Naive thymus-derived CD8-positive, alpha-beta T cell (primary cell): ENCODE measurements around the gene LRRC4B. TPM values are rescaled to one million over a fixed set of nuclear protein-coding genes. Genes with fewer than 3 reads are reported as not detected.

ENCODE experiments used
- ATAC-seq, 2 donors: fragments of 150-1000 bp; cut with Tn5 transposase in 1 of 2; sonication (Bioruptor Pico), chemical (Tn5 transposase) in 1 of 2; 1 replicate in 1 of 2; 2 replicates in 1 of 2; pipeline ENCODE4 v1.10.0; 2021; ENCODE audit warnings: mild to moderate bottlenecking in 2 of 2, moderate library complexity in 2 of 2
- POLR2A ChIA-PET: fragments of 350-600 bp; sonication (Branson Sonifier 250); formaldehyde crosslinking; loops from one replicate; lab custom pipeline; 2021; ENCODE audit warnings: antibody characterized with exemption; lab: Charles Lee
- DNase-seq, 10 donors: peaks; one replicate each; pipeline versions ENCODE4 v3.0.0 to v3.0.0-alpha.2; 2020 to 2022
- H3K27ac Mint-ChIP-seq, 10 donors: one replicate each; pipeline ENCODE4 v1.8.0; 2020 to 2022; ENCODE audit warnings: mild to moderate bottlenecking in 10 of 10, mixed read lengths in 10 of 10, moderate library complexity in 4 of 10, inconsistent platforms in 1 of 10
- H3K27me3 Mint-ChIP-seq, 5 donors: one replicate each; pipeline ENCODE4 v1.8.0; 2021 to 2022; ENCODE audit warnings: mixed read lengths in 5 of 5
- H3K36me3 Mint-ChIP-seq, 3 donors: one replicate each; pipeline ENCODE4 v1.8.0; 2020 to 2022; ENCODE audit warnings: mixed read lengths in 3 of 3, mild to moderate bottlenecking in 2 of 3, inconsistent platforms in 1 of 3
- H3K4me1 Mint-ChIP-seq, 4 donors: one replicate each; pipeline ENCODE4 v1.8.0; 2021 to 2022; ENCODE audit warnings: mixed read lengths in 4 of 4
- H3K4me3 Mint-ChIP-seq, 10 donors: one replicate each; pipeline ENCODE4 v1.8.0; 2020 to 2022; ENCODE audit warnings: mild to moderate bottlenecking in 10 of 10, mixed read lengths in 10 of 10, moderate library complexity in 6 of 10, inconsistent platforms in 1 of 10
- H3K9me3 Mint-ChIP-seq, 9 donors: one replicate each; pipeline ENCODE4 v1.8.0; 2020 to 2022; ENCODE audit warnings: mixed read lengths in 9 of 9, mild to moderate bottlenecking in 3 of 9, inconsistent platforms in 1 of 9, moderate library complexity in 1 of 9
- polyA plus RNA-seq, 3 donors: library from polyadenylated mRNA; unstranded; fragments of 300-500 nt; fragmentation: Illumina TruSeq; gene quantifications; one replicate each; pipeline ENCODE4 v1.2.3, GENCODE V29; 2021
- total RNA-seq, 8 experiments: library from RNA in 2 of 8; stranded (reverse) in 2 of 8; gene quantifications; one replicate each; pipeline ENCODE4 v1.2.3 and lab custom pipeline; 2021 to 2026

LRRC4B gene
- total and polyA plus RNA-seq, 5 experiments from 2014 or later, result not detected

GRCh38 chr19:50512999-50513745, 55.1 kb downstream of the LRRC4B start:
- peak overlapping the region in 6 of 10 donors; percentile 18 to 60 (median 48) for H3K4me3 Mint-ChIP-seq
- ATAC-seq, result no peak
- POLR2A ChIA-PET, result interaction anchor here (0.6 to 1.4 kb wide), 2 partner anchors 36 to 155 kb away, joined by 3 read pairs; no protein-coding TSS in a partner anchor
- peak in 1 of 10 donors; percentile 58 for DNase-seq
- H3K27ac Mint-ChIP-seq, result peak overlapping the region in 6 of 10 donors; percentile 20 to 84 (median 70)
- H3K27me3 Mint-ChIP-seq, result peaks cover 0 to 18% (median 9%) of the 10 kb centered on the region in 5 donors
- H3K4me1 Mint-ChIP-seq, result peaks cover 19 to 20% (median 19%) of the 10 kb centered on the region in 4 donors
- H3K9me3 Mint-ChIP-seq, result no peaks in the 10 kb centered on the region
- peaks cover 0 to 2% (median 0%) of the 10 kb centered on the region in 3 donors for H3K36me3 Mint-ChIP-seq

- peaks cover 0 to 18% (median 9%) of the 10 kb centered on the region in 5 donors for H3K27me3 Mint-ChIP-seq
- ATAC-seq (no peak), DNase-seq (peak in 1 of 10 donors; percentile 64)
- H3K27ac Mint-ChIP-seq, result peak overlapping the region in 6 of 10 donors; percentile 20 to 99 (median 90)
- H3K9me3 Mint-ChIP-seq, result no peaks in the 10 kb centered on the region
- peaks cover 0 to 2% (median 0%) of the 10 kb centered on the region in 3 donors for H3K36me3 Mint-ChIP-seq
- peak overlapping the region in 3 of 10 donors; percentile 11 to 96 (median 76) for H3K4me3 Mint-ChIP-seq
- H3K4me1 Mint-ChIP-seq, result peaks cover 19 to 22% (median 19%) of the 10 kb centered on the region in 4 donors
- POLR2A ChIA-PET, result interaction anchor here (0.5 to 2.5 kb wide), 7 partner anchors 35 to 1548 kb away, joined by 3 to 16 read pairs (median 3); no protein-coding TSS in a partner anchor
These were observed 55.9 kb downstream of the LRRC4B start for GRCh38 chr19:50512112-50512998.

- POLR2A ChIA-PET, result interaction anchor here (0.5 to 2.5 kb wide), 17 partner anchors 14 to 1547 kb away, joined by 3 to 16 read pairs (median 4); partner anchors contain the start of genes AKT1S1, EMC10, GARIN5A and NR1H2
- Mint-ChIP-seq H3K9me3 (no peaks in the 10 kb centered on the region), H3K27ac (peak within 1 kb of the TSS; percentile 89 to 100 (median 99)), H3K27me3 (peaks cover 0 to 18% (median 9%) of the 10 kb centered on the region in 5 donors), H3K36me3 (peaks cover 0 to 2% (median 0%) of the 10 kb centered on the region in 3 donors), H3K4me3 (peak within 1 kb of the TSS; percentile 76 to 98 (median 94)), H3K4me1 (peaks cover 19 to 25% (median 19%) of the 10 kb centered on the region in 4 donors)
- ATAC-seq (peak; percentile 88 to 93), DNase-seq (peak; percentile 89 to 99 (median 96))
These were observed 57.0 kb downstream of the LRRC4B start, which contains the start of gene JOSD2 for GRCh38 chr19:50511069-50511822. Gene JOSD2, minus strand, starts transcription at chr19:50511191. Its CDS starts 760 bp downstream, at chr19:50510431.

GRCh38 chr19:50510700-50511068, 57.6 kb downstream of the LRRC4B start:
- DNase-seq (peak in 1 of 10 donors; percentile 68), ATAC-seq (peak; percentile 29 to 31)
- H3K36me3 Mint-ChIP-seq, result peaks cover 0 to 2% (median 0%) of the 10 kb centered on the region in 3 donors
- peak overlapping the region; percentile 89 to 100 (median 99) for H3K27ac Mint-ChIP-seq
- no peaks in the 10 kb centered on the region for H3K9me3 Mint-ChIP-seq
- POLR2A ChIA-PET, result interaction anchor here (0.6 to 2.5 kb wide), 14 partner anchors 14 to 634 kb away, joined by 3 to 16 read pairs (median 4); partner anchors contain the start of genes AKT1S1, EMC10, GARIN5A and NR1H2
- peaks cover 19 to 25% (median 19%) of the 10 kb centered on the region in 4 donors for H3K4me1 Mint-ChIP-seq
- H3K4me3 Mint-ChIP-seq, result peak overlapping the region; percentile 76 to 98 (median 94)
- peaks cover 0 to 18% (median 8%) of the 10 kb centered on the region in 5 donors for H3K27me3 Mint-ChIP-seq

- Mint-ChIP-seq H3K27ac (peak overlapping the region; percentile 89 to 100 (median 99)), H3K36me3 (peaks cover 0 to 2% (median 0%) of the 10 kb centered on the region in 3 donors), H3K4me1 (peaks cover 19 to 25% (median 19%) of the 10 kb centered on the region in 4 donors), H3K27me3 (peaks cover 0 to 18% (median 6%) of the 10 kb centered on the region in 5 donors), H3K9me3 (no peaks in the 10 kb centered on the region), H3K4me3 (peak overlapping the region; percentile 76 to 98 (median 94))
- ATAC-seq (no peak), DNase-seq (peak in 1 of 10 donors; percentile 62)
- POLR2A ChIA-PET, result interaction anchor here (0.9 to 2.5 kb wide), 4 partner anchors 127 to 362 kb away, joined by 3 to 16 read pairs (median 3); no protein-coding TSS in a partner anchor
These were observed 58.0 kb downstream of the LRRC4B start for GRCh38 chr19:50510121-50510670.

GRCh38 chr19:50509366-50509765, 58.9 kb downstream of the LRRC4B start:
- H3K27ac Mint-ChIP-seq, result peak overlapping the region in 9 of 10 donors; percentile 53 to 99 (median 82)
- ATAC-seq (no peak), DNase-seq (peak in 1 of 10 donors; percentile 57)
- peaks cover 19 to 23% (median 19%) of the 10 kb centered on the region in 4 donors for H3K4me1 Mint-ChIP-seq
- peaks cover 0 to 2% (median 0%) of the 10 kb centered on the region in 3 donors for H3K36me3 Mint-ChIP-seq
- no peaks in the 10 kb centered on the region for H3K9me3 Mint-ChIP-seq
- H3K4me3 Mint-ChIP-seq, result peak overlapping the region in 9 of 10 donors; percentile 32 to 74 (median 51)
- peaks cover 0 to 12% (median 2%) of the 10 kb centered on the region in 5 donors for H3K27me3 Mint-ChIP-seq
- POLR2A ChIA-PET, result interaction anchor here (0.9 to 1.2 kb wide), 2 partner anchors 152 to 361 kb away, joined by 3 read pairs; no protein-coding TSS in a partner anchor

- Mint-ChIP-seq H3K27ac (peak overlapping the region; percentile 25 to 99 (median 80)), H3K9me3 (no peaks in the 10 kb centered on the region), H3K36me3 (peaks cover 0 to 2% (median 0%) of the 10 kb centered on the region in 3 donors), H3K4me3 (peak overlapping the region in 7 of 10 donors; percentile 6 to 55 (median 30)), H3K4me1 (peaks cover 19 to 22% (median 19%) of the 10 kb centered on the region in 4 donors), H3K27me3 (peaks cover 0 to 9% (median 0%) of the 10 kb centered on the region in 5 donors)
- ATAC-seq (no peak), DNase-seq (peak in 1 of 10 donors; percentile 44)
- POLR2A ChIA-PET, result interaction anchor here (0.8 kb wide), 1 partner anchor 152 kb away, joined by 4 read pairs; no protein-coding TSS in a partner anchor
These were observed 59.4 kb downstream of the LRRC4B start for GRCh38 chr19:50508843-50509190.

- ATAC-seq (no peak), DNase-seq (peak in 1 of 10 donors; percentile 62)
- Mint-ChIP-seq H3K4me3 (no peak overlapping the region), H3K36me3 (peaks cover 0 to 2% (median 0%) of the 10 kb centered on the region in 3 donors), H3K9me3 (no peaks in the 10 kb centered on the region), H3K4me1 (peaks cover 18 to 19% (median 19%) of the 10 kb centered on the region in 4 donors), H3K27ac (peak overlapping the region in 2 of 10 donors; percentile 26 to 59), H3K27me3 (peaks cover 0 to 2% (median 0%) of the 10 kb centered on the region in 5 donors)
- POLR2A ChIA-PET, result no interaction called here
These were observed 60.9 kb downstream of the LRRC4B start for GRCh38 chr19:50507376-50507775.

- peaks cover 15 to 19% (median 18%) of the 10 kb centered on the region in 4 donors for H3K4me1 Mint-ChIP-seq
- no peaks in the 10 kb centered on the region for H3K9me3 Mint-ChIP-seq
- POLR2A ChIA-PET, result no interaction called here
- H3K4me3 Mint-ChIP-seq, result no peak overlapping the region
- no peak overlapping the region for H3K27ac Mint-ChIP-seq
- ATAC-seq (no peak), DNase-seq (peak in 1 of 10 donors; percentile 58)
- H3K36me3 Mint-ChIP-seq, result peaks cover 0 to 2% (median 0%) of the 10 kb centered on the region in 3 donors
- H3K27me3 Mint-ChIP-seq, result peaks cover 0 to 2% (median 0%) of the 10 kb centered on the region in 5 donors
These were observed 61.5 kb downstream of the LRRC4B start for GRCh38 chr19:50506700-50507099.

- POLR2A ChIA-PET, result no interaction called here
These were observed 62.2 kb downstream of the LRRC4B start for GRCh38 chr19:50505856-50506611.

More at GRCh38 chr19:50505856-50506611, 62.2 kb downstream of the LRRC4B start:
- ATAC-seq, result no peak
- H3K9me3 Mint-ChIP-seq, result no peaks in the 10 kb centered on the region
- DNase-seq, result peak in 1 of 10 donors; percentile 57
- H3K36me3 Mint-ChIP-seq, result peaks cover 0 to 2% (median 0%) of the 10 kb centered on the region in 3 donors
- peaks cover 8 to 15% (median 13%) of the 10 kb centered on the region in 4 donors for H3K4me1 Mint-ChIP-seq
- no peak overlapping the region for H3K27ac Mint-ChIP-seq
- H3K4me3 Mint-ChIP-seq, result no peak overlapping the region
- no peaks in the 10 kb centered on the region for H3K27me3 Mint-ChIP-seq
